ENCODE results near the gene TLE5.

- TF ChIP-seq EZH2 (IDR thresholded peaks at IDR 0.05; ENCODE audit: low read length): no peak
- TF ChIP-seq CTCF (optimal IDR thresholded peaks at IDR 0.05 in 1 of 3, IDR thresholded peaks at IDR 0.05 in 1 of 3, conservative IDR thresholded peaks at IDR 0.05 in 1 of 3; ENCODE audit: extremely low read depth in 1 of 3, insufficient read depth in 2 of 3, low read length in 3 of 3): no peak
Measured at GRCh38 chr19:3054972-3055740, 7.1 kb downstream of the TLE5 start.

Measured in keratinocyte (primary cell).